H9 (cell line): ENCODE data around the gene CDH13. TPM values are rescaled to one million over a fixed set of nuclear protein-coding genes. Genes with fewer than 3 reads are reported as not detected.
A peak's percentile ranks its signal among the peaks of the same experiment; 100 is the strongest.

ENCODE experiments used
- DNase-seq: peaks from one replicate; pipeline ENCODE4 v3.0.0-alpha.2; 2017
- H2AFZ ChIP-seq: one replicate; pipeline ENCODE4 v1.6.1; 2013; ENCODE audit warnings: mild to moderate bottlenecking, low read length, control low read depth, moderate library complexity
- H2AK5ac ChIP-seq: 2 replicates; pipeline ENCODE4 v1.6.1; 2013; ENCODE audit warnings: low read length, control low read depth, mixed read lengths; ENCODE audit not compliant: insufficient read length
- H2BK120ac ChIP-seq: one replicate; pipeline ENCODE4 v1.6.1; 2013; ENCODE audit warnings: low read depth, mild to moderate bottlenecking, low read length, control low read depth, inconsistent platforms; ENCODE audit not compliant: poor library complexity, severe bottlenecking
- H2BK12ac ChIP-seq: 2 replicates; pipeline ENCODE4 v1.6.1; 2013; ENCODE audit warnings: low read length, control low read depth, mixed read lengths, low read depth; ENCODE audit not compliant: insufficient read length
- H2BK15ac ChIP-seq: 2 replicates; pipeline ENCODE4 v1.6.1; 2013; ENCODE audit warnings: low read depth, low read length, control low read depth
- H2BK20ac ChIP-seq: one replicate; pipeline ENCODE4 v1.6.1; 2013; ENCODE audit warnings: low read depth, mild to moderate bottlenecking, low read length, control low read depth, inconsistent platforms; ENCODE audit not compliant: poor library complexity, severe bottlenecking
- H2BK5ac ChIP-seq: 2 replicates; pipeline ENCODE4 v1.6.1; 2013; ENCODE audit warnings: low read length, control low read depth, mixed read lengths; ENCODE audit not compliant: insufficient read length
- H3K14ac ChIP-seq: 2 replicates; pipeline ENCODE4 v1.6.1; 2013; ENCODE audit warnings: low read length, control low read depth; ENCODE audit not compliant: insufficient read depth
- H3K18ac ChIP-seq: 2 replicates; pipeline ENCODE4 v1.6.1; 2013; ENCODE audit warnings: low read depth, mild to moderate bottlenecking, mixed read lengths, low read length, control low read depth; ENCODE audit not compliant: insufficient read length
- H3K23ac ChIP-seq: 2 replicates; pipeline ENCODE4 v1.6.1; 2013; ENCODE audit warnings: low read length, control low read depth, mixed read lengths, low read depth; ENCODE audit not compliant: insufficient read length
- H3K23me2 ChIP-seq: 2 replicates; pipeline ENCODE4 v1.6.1; 2013; ENCODE audit warnings: low read depth, mild to moderate bottlenecking, mixed read lengths, low read length, control low read depth; ENCODE audit not compliant: insufficient read length, poor library complexity, severe bottlenecking
- H3K27ac ChIP-seq: 2 replicates; pipeline ENCODE4 v1.5.1; 2013; ENCODE audit warnings: low read length, control low read depth, mixed read lengths, low read depth; ENCODE audit not compliant: insufficient read length
- H3K27me3 ChIP-seq: 2 replicates; pipeline ENCODE4 v1.6.1; 2013; ENCODE audit warnings: low read length, control low read depth, inconsistent platforms; ENCODE audit not compliant: insufficient read depth
- H3K4ac ChIP-seq: 2 replicates; pipeline ENCODE4 v1.6.1; 2013; ENCODE audit warnings: low read depth, mild to moderate bottlenecking, control low read depth, inconsistent platforms, low read length, moderate library complexity
- H3K4me1 ChIP-seq: 2 replicates; pipeline ENCODE4 v1.6.1; 2013; ENCODE audit warnings: low read length, control low read depth, inconsistent platforms; ENCODE audit not compliant: insufficient read depth
- H3K4me2 ChIP-seq: 2 replicates; pipeline ENCODE4 v1.6.1; 2013; ENCODE audit warnings: low read length, control low read depth, mixed read lengths; ENCODE audit not compliant: insufficient read length, insufficient read depth
- H3K56ac ChIP-seq: 2 replicates; pipeline ENCODE4 v1.6.1; 2013; ENCODE audit warnings: low read depth, mild to moderate bottlenecking, mixed read lengths, low read length, control low read depth; ENCODE audit not compliant: insufficient read length
- H3K79me1 ChIP-seq: 2 replicates; pipeline ENCODE4 v1.6.1; 2013; ENCODE audit warnings: low read depth, mild to moderate bottlenecking, moderate library complexity, low read length, control low read depth, inconsistent platforms; ENCODE audit not compliant: insufficient read depth, poor library complexity, severe bottlenecking
- H3K79me2 ChIP-seq: 2 replicates; pipeline ENCODE4 v1.6.1; 2013; ENCODE audit warnings: low read length, control low read depth, inconsistent platforms; ENCODE audit not compliant: insufficient read depth
- H3K9ac ChIP-seq: 2 replicates; pipeline ENCODE4 v1.6.1; 2013; ENCODE audit warnings: low read length, control low read depth, mixed read lengths; ENCODE audit not compliant: insufficient read length; ENCODE audit errors: extremely low read depth
- H3K9me3 ChIP-seq: one replicate; pipeline ENCODE4 v1.6.1; 2013; ENCODE audit warnings: low read depth, low read length, inconsistent platforms; ENCODE audit not compliant: control insufficient read depth
- H3T11ph ChIP-seq: one replicate; pipeline ENCODE4 v1.6.1; 2013; ENCODE audit warnings: mild to moderate bottlenecking, low read length, control low read depth, inconsistent platforms
- H4K20me1 ChIP-seq: one replicate; pipeline ENCODE4 v1.6.1; 2013; ENCODE audit not compliant: control insufficient read depth, insufficient read length, insufficient read depth
- H4K5ac ChIP-seq: 2 replicates; pipeline ENCODE4 v1.6.1; 2013; ENCODE audit warnings: low read depth, mild to moderate bottlenecking, mixed read lengths, low read length, control low read depth; ENCODE audit not compliant: insufficient read length
- H4K8ac ChIP-seq: replicated peaks from 2 replicates; pipeline ENCODE4 v1.6.1; 2013; ENCODE audit warnings: low read length, control low read depth, mixed read lengths, low read depth; ENCODE audit not compliant: insufficient read length
- H4K91ac ChIP-seq: 2 replicates; pipeline ENCODE4 v1.6.1; 2013; ENCODE audit warnings: low read depth, mild to moderate bottlenecking, moderate library complexity, mixed read lengths, low read length, control low read depth; ENCODE audit not compliant: insufficient read length
- H3K27ac Mint-ChIP-seq, 3 experiments: 2 replicates in 2 of 3; 3 replicates in 1 of 3; pipeline ENCODE4 v1.8.0; 2020 to 2021; ENCODE audit warnings: mixed read lengths in 3 of 3, mild to moderate bottlenecking in 1 of 3, moderate library complexity in 1 of 3
- H3K27me3 Mint-ChIP-seq: 2 replicates; pipeline ENCODE4 v1.8.0; 2021; ENCODE audit warnings: low read depth, mild to moderate bottlenecking, moderate library complexity, mixed read lengths
- H3K36me3 Mint-ChIP-seq, 3 experiments: 2 replicates in 2 of 3; 3 replicates in 1 of 3; pipeline ENCODE4 v1.8.0; 2020 to 2021; ENCODE audit warnings: low read depth in 3 of 3, mixed read lengths in 3 of 3; ENCODE audit not compliant: insufficient read depth in 1 of 3
- H3K4me1 Mint-ChIP-seq, 2 experiments: 2 replicates each; pipeline ENCODE4 v1.8.0; 2020; ENCODE audit warnings: mixed read lengths in 2 of 2
- H3K4me3 Mint-ChIP-seq, 2 experiments: 2 replicates in 1 of 2; 3 replicates in 1 of 2; pipeline ENCODE4 v1.8.0; 2020 to 2021; ENCODE audit warnings: mild to moderate bottlenecking in 2 of 2, mixed read lengths in 2 of 2, moderate library complexity in 1 of 2
- H3K9me3 Mint-ChIP-seq, 2 experiments: 2 replicates in 1 of 2; 3 replicates in 1 of 2; pipeline ENCODE4 v1.8.0; 2020; ENCODE audit warnings: mild to moderate bottlenecking in 2 of 2, mixed read lengths in 2 of 2, moderate library complexity in 1 of 2
- WGBS: extraction: QIAGEN DNeasy Blood & Tissue Kit; methylation state at CpG from one replicate; pipeline ENCODE4 v1.1.7; 2013; ENCODE audit warnings: missing lambda C conversion rate, low lambda C conversion rate, mixed read lengths; ENCODE audit not compliant: insufficient read length; ENCODE audit errors: extremely low coverage; 5-methylcytosine and 5-hydroxymethylcytosine counted together
- total RNA-seq: library from RNA; stranded (reverse); gene quantifications from 2 replicates; pipeline ENCODE4 v1.2.1, GENCODE V29; 2021
- TF ChIP-seq, protein P1 (sequence below): fragments of 200-600 bp; sonication (generic); conservative IDR thresholded peaks from 3 replicates; pipeline ENCODE4 v1.8.0; 2021; ENCODE audit warnings: antibody characterized with exemption, mild to moderate bottlenecking

The CDH13 gene
- total RNA-seq, 1 experiment from 2014 or later = 1.5 TPM

- peak overlapping the region in 1 of 3 experiments; percentile 86; a peak in 4 of 7 replicates for H3K27ac Mint-ChIP-seq
- Histone ChIP-seq H3K79me1 (no peaks in the 10 kb centered on the region), H3K4me1 (no peaks in the 10 kb centered on the region; the same call in 1 of the 2 replicates), H4K91ac (no peak overlapping the region), H2BK12ac (no peak overlapping the region), H3K4ac (no peak overlapping the region), H2BK120ac (no peak overlapping the region), H3K23ac (no peak overlapping the region), H2BK20ac (no peak overlapping the region), H3K27me3 (no peaks in the 10 kb centered on the region), H3T11ph (no peak overlapping the region), H4K8ac (no peak overlapping the region), H3K9ac (no peak overlapping the region), H2AFZ (no peak overlapping the region), H3K14ac (no peak overlapping the region), H3K4me2 (no peak overlapping the region), H3K27ac (no peak overlapping the region), H2AK5ac (no peak overlapping the region), H4K5ac (no peak overlapping the region), H2BK5ac (no peak overlapping the region), H3K79me2 (no peaks in the 10 kb centered on the region), H3K18ac (no peak overlapping the region), H3K23me2 (no peaks in the 10 kb centered on the region), H3K9me3 (no peaks in the 10 kb centered on the region), H4K20me1 (no peaks in the 10 kb centered on the region), H2BK15ac (no peak overlapping the region), H3K56ac (no peak overlapping the region)
- H3K27me3 Mint-ChIP-seq = no peaks in the 10 kb centered on the region; the same call in 1 of the 2 replicates
- H3K4me3 Mint-ChIP-seq = no peak overlapping the region
- no CpG with 5 or more reads among the region's 4 CpGs for WGBS
- DNase-seq = no peak
- peaks cover 20 to 24% of the 10 kb centered on the region in 2 experiments for H3K4me1 Mint-ChIP-seq
- peaks cover 0 to 6% of the 10 kb centered on the region in 2 experiments; a peak in 2 of 5 replicates for H3K9me3 Mint-ChIP-seq
- TF ChIP-seq, protein P1, sequence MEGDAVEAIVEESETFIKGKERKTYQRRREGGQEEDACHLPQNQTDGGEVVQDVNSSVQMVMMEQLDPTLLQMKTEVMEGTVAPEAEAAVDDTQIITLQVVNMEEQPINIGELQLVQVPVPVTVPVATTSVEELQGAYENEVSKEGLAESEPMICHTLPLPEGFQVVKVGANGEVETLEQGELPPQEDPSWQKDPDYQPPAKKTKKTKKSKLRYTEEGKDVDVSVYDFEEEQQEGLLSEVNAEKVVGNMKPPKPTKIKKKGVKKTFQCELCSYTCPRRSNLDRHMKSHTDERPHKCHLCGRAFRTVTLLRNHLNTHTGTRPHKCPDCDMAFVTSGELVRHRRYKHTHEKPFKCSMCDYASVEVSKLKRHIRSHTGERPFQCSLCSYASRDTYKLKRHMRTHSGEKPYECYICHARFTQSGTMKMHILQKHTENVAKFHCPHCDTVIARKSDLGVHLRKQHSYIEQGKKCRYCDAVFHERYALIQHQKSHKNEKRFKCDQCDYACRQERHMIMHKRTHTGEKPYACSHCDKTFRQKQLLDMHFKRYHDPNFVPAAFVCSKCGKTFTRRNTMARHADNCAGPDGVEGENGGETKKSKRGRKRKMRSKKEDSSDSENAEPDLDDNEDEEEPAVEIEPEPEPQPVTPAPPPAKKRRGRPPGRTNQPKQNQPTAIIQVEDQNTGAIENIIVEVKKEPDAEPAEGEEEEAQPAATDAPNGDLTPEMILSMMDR = no peak
- H3K36me3 Mint-ChIP-seq = peaks cover 0 to 1% (median 0%) of the 10 kb centered on the region in 3 experiments; a peak in 1 of 7 replicates
Observed at GRCh38 chr16:82758406-82758805, 131.6 kb downstream of the CDH13 start.
